SHP77 treated with DMSO at 0.1 percent for 48 hours (cell line): Measurements from ENCODE around the gene OR9Q2.
"Not testable (repeated sequence)": the region's sequence is repeated elsewhere in the genome, so short reads cannot be mapped to it uniquely, and the experiment has no call there.

Source experiments
- DNase-seq: peaks from one replicate; lab custom pipeline; 2025; lab: John Stamatoyannopoulos, UW

Gene OR9Q2, protein sequence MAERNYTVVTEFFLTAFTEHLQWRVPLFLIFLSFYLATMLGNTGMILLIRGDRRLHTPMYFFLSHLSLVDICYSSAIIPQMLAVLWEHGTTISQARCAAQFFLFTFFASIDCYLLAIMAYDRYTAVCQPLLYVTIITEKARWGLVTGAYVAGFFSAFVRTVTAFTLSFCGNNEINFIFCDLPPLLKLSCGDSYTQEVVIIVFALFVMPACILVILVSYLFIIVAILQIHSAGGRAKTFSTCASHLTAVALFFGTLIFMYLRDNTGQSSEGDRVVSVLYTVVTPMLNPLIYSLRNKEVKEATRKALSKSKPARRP

DNA sequence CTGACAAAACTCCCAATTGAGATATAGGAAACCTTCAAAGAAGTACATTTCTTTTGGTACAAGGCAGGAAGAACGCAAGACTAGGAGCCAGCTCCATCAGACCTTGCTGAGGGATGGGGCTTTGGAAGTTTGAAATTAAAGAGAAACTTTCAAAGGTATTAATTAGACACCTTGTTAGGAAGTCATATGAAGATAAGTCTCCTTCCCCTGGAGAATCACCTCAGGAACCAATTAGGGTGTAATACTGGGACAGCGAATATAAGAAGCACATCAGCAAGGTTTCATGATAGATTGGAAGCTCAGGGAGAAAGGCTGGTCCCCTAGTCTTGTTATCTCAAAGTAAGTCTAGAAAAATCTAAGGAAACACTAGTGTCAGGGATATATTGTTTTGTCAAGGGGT, at the start of gene OR9Q2:
OR9Q2 (plus strand) TSS at position 301 of the 400 bp plus-strand sequence. CDS start 1,421 bp downstream, outside the sequence.
- DNase-seq, result no peak

DNA sequence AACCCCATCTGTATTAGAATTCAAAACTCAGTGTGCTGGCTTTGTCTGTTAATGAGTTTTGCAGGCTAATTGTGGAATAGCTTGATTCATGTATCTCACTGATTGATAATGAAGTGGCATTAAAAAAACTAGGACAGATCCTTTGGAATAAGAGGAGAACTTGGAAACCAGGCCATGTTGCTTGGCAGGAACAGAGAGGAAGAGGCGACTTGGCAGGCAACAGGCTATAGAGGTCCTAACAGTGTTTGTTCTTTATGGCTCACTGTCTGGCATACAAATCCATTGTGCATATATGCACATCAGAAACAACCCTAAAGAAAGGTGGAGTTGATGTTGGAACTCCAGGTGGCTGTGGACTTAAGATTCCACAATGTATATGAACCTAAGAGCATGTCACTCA, 46.1 kb upstream of the OR9Q2 start:
- DNase-seq, result no peak

- no peak for DNase-seq
These were observed 36.1 kb upstream of the OR9Q2 start for GRCh38 chr11:58152781-58153180.

DNA sequence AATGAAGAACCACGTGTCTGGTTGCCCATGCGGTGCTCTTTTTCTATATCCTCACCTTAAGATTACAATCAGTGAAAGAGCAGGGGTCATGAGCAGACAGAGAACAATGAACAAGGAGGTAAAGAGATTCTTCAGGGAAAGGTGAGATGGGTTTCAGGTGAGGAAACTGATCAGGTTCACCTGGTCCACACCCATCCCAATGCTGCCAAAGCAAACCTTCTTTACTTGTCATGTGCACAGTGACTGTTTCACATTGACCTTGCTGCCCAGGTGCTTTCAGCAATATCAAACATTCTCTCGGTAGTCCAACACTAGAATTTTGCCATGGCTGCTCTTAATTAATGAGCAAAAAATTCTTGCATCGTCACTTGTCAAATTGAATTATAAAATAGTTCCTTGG, 24.5 kb upstream of the OR9Q2 start:
- DNase-seq, result no peak

GRCh38 chr11:58164990-58165389, 23.9 kb upstream of the OR9Q2 start:
- no peak for DNase-seq

GRCh38 chr11:58165504-58166106, 23.3 kb upstream of the OR9Q2 start:
- DNase-seq, result no peak

DNA sequence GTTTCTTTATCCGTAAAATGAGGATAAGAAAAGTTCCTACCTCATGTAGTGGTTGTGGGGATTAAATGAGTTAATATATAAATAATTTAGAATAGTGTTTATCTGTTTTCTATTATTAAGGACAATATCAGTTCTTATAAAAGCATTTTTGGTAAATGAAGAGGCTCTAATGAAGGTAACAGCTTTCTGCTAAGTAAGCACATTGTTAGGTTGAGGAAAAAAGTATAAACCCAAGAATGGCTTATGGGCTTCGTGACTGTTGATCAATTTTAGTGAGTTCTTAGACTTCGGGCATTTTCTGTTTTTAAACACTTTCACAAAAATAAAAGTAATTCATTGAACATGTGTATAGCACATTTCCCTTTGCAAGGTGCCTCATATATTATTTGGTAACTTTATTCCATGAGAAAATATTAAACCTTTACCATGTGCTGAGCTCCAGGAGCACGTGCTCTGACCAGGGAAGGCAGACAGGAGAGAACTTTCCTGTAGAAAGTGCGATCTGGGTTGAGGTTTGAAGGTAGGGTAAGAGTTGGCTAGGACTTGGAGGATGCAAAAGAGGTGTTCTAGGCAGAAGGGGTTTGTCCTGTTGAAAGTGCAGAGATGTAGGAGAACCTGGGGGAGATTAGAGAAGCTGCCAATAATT, 11.3 kb upstream of the OR9Q2 start:
- no peak for DNase-seq

- no peak for DNase-seq
These were observed 10.4 kb upstream of the OR9Q2 start for GRCh38 chr11:58178444-58178843.

GRCh38 chr11:58179648-58180047, 9.2 kb upstream of the OR9Q2 start:
- DNase-seq, result no peak

- no peak for DNase-seq
These were observed 1.9 kb upstream of the OR9Q2 start for GRCh38 chr11:58186938-58187337.

GRCh38 chr11:58192229-58192628, 3.4 kb downstream of the OR9Q2 start:
- no peak for DNase-seq

- DNase-seq, result no peak
These were observed 4.5 kb downstream of the OR9Q2 start for GRCh38 chr11:58193391-58193790.

DNA sequence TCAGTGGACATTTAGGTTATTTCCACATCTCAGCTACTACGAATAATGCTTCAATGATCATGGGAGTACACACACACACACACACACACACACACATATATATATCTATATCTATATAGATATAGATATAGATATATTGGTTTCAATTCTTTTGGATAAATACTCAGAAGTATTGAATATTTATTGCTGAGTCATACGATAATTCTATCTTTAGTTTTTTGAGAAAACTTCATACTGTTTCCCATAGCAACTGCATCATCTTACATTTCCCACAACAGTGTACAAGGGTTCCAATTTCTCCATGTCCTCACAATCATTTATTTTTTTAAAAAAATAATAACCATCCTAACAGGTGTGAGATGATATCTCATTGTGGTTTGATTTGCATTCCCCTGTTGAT, 7.1 kb downstream of the OR9Q2 start:
- DNase-seq, result no peak

GRCh38 chr11:58199271-58199670, 10.4 kb downstream of the OR9Q2 start:
- DNase-seq, result no peak

DNA sequence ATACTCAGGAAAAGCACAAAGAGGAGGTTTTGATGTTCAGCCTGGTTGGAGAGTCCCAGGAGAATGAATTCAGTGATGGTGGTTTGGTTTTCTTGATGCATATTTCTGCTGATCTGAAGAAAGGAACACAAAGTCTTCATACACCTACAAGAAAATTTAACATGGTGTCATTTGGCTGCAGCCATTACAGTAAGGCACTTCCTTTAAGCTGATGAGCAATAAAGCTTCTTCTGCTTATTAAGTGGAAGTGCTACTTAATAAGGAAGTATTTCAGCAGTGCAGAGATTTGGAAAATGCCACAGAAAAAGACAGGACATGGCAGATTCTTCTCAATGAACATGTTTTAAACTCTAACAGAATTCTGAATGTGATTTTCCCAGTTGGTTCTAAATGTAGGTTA, 15.2 kb downstream of the OR9Q2 start, which contains the start of gene OR1S2:
OR1S2 (minus strand) TSS at position 101 of the 400 bp plus-strand sequence; CDS start at position 101, 0 bp downstream.
- no peak for DNase-seq

GRCh38 chr11:58212420-58212819, 23.6 kb downstream of the OR9Q2 start, which contains the start of gene OR1S1:
Gene OR1S1, plus strand, starts transcription at chr11:58212720.
- DNase-seq, result not testable (repeated sequence)

- no peak for DNase-seq
These were observed 27.6 kb downstream of the OR9Q2 start for GRCh38 chr11:58216476-58216875.

GRCh38 chr11:58222721-58223120, 33.9 kb downstream of the OR9Q2 start:
- DNase-seq, result no peak

DNA sequence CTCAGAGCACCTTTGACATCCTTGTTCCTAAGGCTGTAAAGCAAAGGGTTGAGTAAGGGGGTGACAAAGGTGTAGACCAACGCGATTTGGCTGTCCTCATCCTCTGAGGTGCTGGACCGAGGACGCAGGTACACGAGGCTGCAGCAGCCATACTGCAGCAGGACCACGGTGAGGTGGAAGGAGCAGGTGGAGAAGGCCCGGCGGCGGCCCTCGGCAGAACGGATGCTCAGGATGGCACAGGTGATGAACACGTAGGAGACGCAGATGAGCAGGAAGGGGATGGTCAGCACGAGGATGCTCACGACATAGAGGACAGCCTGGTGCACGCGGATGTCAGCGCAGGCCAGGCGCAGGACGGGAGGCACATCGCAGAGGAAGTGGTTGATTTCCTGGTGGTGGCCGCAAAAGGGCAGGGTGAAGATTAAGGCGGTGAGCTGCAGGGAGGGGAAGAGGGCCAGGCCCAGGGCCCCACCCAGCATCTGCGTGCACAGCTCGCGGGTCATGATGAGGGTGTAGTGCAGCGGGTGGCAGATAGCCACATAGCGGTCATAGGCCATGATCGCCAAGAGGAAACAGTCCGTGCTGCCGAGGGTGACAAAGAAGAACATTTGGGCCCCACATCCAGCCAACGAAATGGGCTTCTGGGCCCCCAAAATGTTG, 39.2 kb downstream of the OR9Q2 start:
- DNase-seq, result no peak
